Skin epidermis (tissue), 12 donors: ENCODE data around the gene ZNF528.

Experiments used
- H3K27ac ChIP-seq, 21 experiments: fragments of 200-600 bp; sonication (generic) in 11 of 21; one replicate each; pipeline ENCODE4 v1.5.0; 2020; ENCODE audit warnings: mild to moderate bottlenecking in 3 of 21, inconsistent platforms in 2 of 21, moderate library complexity in 2 of 21
- H3K4me3 ChIP-seq, 7 experiments: fragments of 200-600 bp; sonication (generic) in 2 of 7; one replicate each; pipeline ENCODE4 v1.5.0; 2020; ENCODE audit warnings: inconsistent platforms in 2 of 7, mild to moderate bottlenecking in 2 of 7, moderate library complexity in 1 of 7

Gene ZNF528

DNA sequence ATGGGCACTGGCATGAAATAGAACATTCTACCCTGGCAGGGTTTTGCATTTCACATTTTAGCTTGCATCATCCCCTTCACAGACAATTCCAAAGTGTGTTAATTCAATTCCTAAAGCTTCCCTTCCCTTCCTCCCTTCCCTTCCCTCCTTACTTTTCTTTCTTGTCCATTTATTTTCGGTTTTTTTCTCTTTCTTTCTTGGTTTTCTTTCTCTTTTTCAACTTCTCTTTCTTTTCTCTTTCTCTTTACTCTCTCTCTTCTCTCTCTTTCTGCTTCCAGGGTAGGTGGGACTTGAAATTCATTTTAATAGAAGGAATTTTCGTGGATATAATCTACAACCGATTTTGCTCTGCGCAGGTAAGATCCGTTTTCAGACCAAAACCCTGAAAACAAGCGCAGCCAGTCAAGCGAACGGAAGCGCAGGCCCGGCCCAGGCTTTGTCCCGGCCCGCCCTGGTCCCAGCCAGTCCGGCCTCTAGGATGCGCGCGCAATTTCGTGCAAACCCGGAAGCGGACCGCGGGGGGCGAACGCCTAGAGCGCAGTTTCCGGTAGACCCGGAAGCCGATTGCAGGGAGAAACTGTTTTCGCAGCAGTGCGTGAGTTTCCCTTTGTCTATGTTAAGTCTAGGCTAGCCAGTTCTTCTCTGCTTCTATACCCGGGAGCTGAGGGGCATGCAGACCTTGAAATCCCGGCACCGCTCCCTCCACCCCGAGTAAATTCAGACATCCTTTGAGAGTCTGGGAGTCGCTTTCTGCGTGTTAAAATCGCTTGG is at the start of gene ZNF528:
Gene ZNF528, plus strand, starts transcription at position 540 of the 771 bp plus-strand sequence. CDS start 4,165 bp downstream, outside the sequence.
- Histone ChIP-seq H3K27ac (peak within 1 kb of the TSS in 20 of 21 experiments; percentile 47 to 88 (median 67)), H3K4me3 (peak within 1 kb of the TSS; percentile 51 to 83 (median 63))

GRCh38 chr19:52351512-52351911 is 46.1 kb upstream of the ZNF528 start:
- no peak overlapping the region for H3K27ac ChIP-seq
- no peak overlapping the region for H3K4me3 ChIP-seq

DNA sequence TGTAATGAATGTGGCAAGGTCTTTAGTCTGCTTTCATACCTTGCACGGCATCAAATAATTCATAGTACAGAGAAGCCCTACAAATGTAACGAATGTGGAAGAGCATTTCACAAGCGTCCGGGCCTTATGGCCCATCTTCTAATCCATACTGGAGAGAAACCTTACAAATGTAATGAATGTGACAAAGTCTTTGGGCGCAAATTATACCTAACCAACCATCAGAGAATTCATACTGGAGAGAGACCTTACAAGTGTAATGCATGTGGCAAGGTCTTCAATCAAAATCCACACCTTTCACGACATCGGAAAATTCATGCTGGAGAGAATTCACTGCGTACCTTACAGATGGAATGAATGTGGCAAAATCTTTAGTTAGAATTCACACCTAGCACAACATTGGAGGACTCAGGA is 31.2 kb upstream of the ZNF528 start:
- no peak overlapping the region for H3K4me3 ChIP-seq

DNA sequence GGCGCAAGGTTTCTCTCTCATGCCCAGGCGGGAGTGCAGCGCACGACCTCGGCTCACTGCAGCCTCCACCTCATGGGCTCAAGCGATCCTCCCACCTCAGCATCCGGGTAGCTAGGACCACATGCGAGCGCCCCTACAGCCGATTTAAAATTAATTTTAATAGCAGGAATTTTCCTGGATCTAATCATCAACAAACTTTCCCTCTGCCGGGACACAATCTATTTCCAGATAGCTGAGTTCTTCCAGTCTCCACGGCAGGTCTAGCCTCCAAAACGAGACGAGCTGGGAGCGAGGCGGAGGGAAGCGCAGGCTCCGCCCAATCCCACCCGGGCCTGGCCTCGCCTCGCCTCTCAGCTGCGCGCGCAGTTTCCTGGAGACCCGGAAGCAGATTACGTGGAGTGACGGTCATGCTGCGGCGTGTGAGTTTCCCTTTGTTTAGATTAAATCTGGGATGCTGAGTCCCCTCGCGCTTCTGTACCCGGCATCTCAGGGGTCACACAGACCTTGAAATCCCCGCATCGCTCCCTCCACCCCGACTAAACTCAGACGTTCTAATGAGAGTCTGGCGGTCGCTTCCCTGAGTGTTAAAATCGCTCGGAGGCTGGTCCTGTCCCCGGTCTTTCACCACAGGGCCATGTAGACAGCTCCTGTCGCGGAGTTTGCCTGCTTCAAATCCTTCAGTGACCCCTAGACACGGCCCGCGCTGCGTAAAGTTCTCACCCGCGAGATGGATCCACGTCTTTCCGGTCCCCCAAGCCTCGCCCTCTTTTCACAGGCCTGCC is 27.9 kb upstream of the ZNF528 start, which contains the start of gene ZNF880:
Gene ZNF880, plus strand, starts transcription at position 365 of the 782 bp plus-strand sequence. Its CDS starts 43 bp downstream, at position 408.
- Histone ChIP-seq H3K4me3 (peak within 1 kb of the TSS; percentile 51 to 78 (median 59)), H3K27ac (peak within 1 kb of the TSS; percentile 72 to 98 (median 90))

More for the DNA sequence above, 31.2 kb upstream of the ZNF528 start:
- no peak overlapping the region for H3K27ac ChIP-seq

GRCh38 chr19:52370341-52370710 is 27.3 kb upstream of the ZNF528 start:
- Histone ChIP-seq H3K4me3 (peak overlapping the region; percentile 51 to 78 (median 59)), H3K27ac (peak overlapping the region; percentile 72 to 98 (median 90))

- no peak overlapping the region for H3K4me3 ChIP-seq
- no peak overlapping the region for H3K27ac ChIP-seq
These were observed 6.5 kb upstream of the ZNF528 start for GRCh38 chr19:52391135-52391534.

- Histone ChIP-seq H3K4me3 (peak overlapping the region; percentile 51 to 83 (median 63)), H3K27ac (peak overlapping the region in 20 of 21 experiments; percentile 47 to 88 (median 67))
These were observed 412 bp downstream of the ZNF528 start for GRCh38 chr19:52398081-52398441.

DNA sequence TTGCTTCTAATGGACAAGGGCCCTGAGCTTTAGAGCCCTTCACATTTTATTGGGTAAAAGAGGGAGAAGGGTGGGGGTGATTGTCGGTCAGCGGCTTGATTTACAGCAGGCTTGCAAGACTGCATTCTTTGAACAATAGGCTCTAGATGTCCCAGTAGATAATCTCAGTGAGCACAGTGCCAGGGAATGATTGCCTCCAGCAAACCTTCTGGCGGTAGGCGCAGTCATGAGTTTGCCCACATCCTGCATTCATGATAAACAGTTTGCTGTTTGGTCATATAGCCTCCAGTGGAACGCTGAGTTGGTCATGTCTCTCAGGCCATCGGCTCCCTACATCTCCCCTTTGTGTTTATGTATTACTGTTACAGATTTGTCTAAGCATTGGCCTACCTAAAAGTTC is 12.6 kb downstream of the ZNF528 start:
- Histone ChIP-seq H3K4me3 (no peak overlapping the region), H3K27ac (no peak overlapping the region)

DNA sequence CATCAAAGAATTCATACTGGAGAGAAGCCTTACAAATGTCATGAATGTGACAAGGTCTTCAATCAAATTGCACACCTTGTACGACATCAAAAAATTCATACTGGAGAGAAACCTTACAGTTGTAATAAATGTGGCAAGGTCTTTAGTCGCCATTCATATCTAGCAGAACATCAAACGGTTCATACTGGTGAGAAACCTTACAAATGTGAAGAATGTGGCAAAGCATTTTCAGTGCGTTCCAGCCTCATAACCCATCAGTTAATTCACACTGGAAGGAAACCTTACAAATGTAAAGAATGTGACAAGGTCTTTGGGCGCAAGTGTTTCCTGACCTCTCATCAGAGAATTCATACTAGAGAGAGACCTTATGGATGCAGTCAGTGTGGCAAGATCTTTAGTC is 18.1 kb downstream of the ZNF528 start:
- no peak overlapping the region for H3K27ac ChIP-seq
- H3K4me3 ChIP-seq, result no peak overlapping the region

GRCh38 chr19:52428937-52429336 is 31.3 kb downstream of the ZNF528 start, which contains the start of gene ZNF534:
Gene ZNF534 (plus strand): TSS chr19:52429148. CDS start chr19:52431475, 2,327 bp downstream.
- Histone ChIP-seq H3K27ac (no peak within 1 kb of the TSS), H3K4me3 (no peak within 1 kb of the TSS)

- H3K4me3 ChIP-seq, result no peak overlapping the region
These were observed 44.5 kb downstream of the ZNF528 start for GRCh38 chr19:52442179-52442578.

DNA sequence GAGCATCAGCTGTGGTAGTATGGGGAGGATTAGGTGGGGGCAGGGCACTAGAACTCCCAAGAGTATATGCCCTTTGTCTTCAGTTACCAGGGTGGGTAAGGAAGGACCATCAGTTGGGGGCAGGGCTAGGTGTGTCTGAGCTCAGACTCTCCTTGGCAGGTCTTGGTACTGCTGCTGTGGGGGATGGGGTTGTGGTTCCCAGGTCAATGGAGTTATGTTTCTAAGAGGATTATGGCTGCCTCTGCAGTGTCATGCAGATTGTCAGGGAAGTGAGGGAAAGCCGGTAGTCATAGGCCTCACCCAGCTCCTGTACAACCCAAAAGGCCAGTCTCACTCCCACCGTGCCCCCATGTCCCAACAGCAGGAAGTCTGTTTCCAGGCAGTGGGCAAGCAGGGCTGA is 46.9 kb downstream of the ZNF528 start:
- H3K4me3 ChIP-seq, result no peak overlapping the region

More at GRCh38 chr19:52442179-52442578, 44.5 kb downstream of the ZNF528 start:
- H3K27ac ChIP-seq, result no peak overlapping the region

DNA sequence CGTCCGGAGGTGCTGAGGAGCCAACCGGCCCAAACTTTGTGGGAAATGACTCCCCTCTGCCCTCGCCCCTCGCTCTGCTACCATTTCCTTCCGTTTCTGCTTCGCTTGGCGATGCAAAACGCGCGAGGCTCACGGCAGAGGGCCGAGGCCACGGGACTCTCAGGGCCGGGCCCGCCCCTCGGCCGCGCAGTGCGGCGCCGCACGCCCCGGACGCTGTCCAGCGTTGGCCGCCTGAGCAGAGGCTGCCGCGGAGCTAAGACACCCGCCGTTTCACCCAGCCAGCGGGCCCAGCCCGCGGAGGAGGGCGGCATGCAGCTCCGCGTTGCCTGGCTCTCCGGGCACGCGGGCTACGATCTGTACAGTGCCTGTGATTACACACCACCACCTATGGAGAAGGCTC is 53.6 kb downstream of the ZNF528 start:
- Histone ChIP-seq H3K4me3 (no peak overlapping the region), H3K27ac (no peak overlapping the region)

More for the DNA sequence above, 46.9 kb downstream of the ZNF528 start:
- no peak overlapping the region for H3K27ac ChIP-seq

DNA sequence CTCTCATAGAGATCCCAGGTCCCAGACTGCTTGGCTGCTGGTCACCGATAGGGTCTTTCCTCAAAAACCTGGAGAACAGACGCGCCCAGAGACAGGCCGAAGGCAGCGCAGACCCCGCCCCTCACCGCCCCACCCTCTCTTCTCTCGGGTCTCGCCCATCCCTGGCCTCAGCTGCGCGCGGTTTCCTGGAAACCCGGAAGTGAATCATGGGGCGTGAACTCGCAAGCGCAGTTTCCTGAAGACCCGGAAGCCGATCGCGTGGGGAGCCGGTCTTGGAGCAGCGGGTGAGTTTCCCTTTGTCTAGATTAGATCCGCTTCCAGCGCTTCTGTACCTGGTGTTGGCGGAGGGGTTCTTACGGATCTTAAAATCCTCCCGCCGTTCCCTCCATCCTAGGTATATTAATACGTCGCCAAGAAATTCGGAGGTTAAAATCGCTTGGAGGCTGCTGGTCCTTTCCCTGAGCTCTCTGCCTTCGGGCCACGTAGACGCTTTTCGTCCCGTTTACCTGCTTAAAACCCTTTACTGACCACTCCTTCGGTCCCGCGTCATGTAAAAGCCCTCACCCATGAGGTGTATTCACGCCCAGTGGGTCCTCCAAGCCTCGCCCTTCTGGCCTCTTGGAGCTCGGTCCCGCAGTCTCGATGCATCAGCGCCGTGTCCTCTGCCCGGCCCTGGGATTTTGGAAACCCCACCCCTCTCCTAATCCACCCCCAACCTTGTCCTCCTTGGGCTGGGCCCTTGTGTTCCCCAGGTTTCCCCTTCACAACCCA is 55.9 kb downstream of the ZNF528 start, which contains the start of gene ZNF578:
Gene ZNF578, plus strand, starts transcription at position 230 of the 771 bp plus-strand sequence. CDS start 48,293 bp downstream, outside the sequence.
- H3K4me3 ChIP-seq, result peak within 1 kb of the TSS; percentile 26 to 53 (median 38)
- H3K27ac ChIP-seq, result peak within 1 kb of the TSS in 1 of 21 experiments; percentile 63

- Histone ChIP-seq H3K27ac (no peak overlapping the region), H3K4me3 (no peak overlapping the region)
These were observed 67.3 kb downstream of the ZNF528 start for GRCh38 chr19:52464798-52465470.
